WI38 (cell line): ENCODE measurements around the gene FCGR3A.

ENCODE experiments used
- H3K4me3 ChIP-seq: 2 replicates; pipeline ENCODE4 v1.5.1; 2011; ENCODE audit warnings: low read depth, mild to moderate bottlenecking, control low read depth, low read length
- CTCF ChIP-seq: IDR thresholded peaks from 2 replicates; pipeline ENCODE4 v1.5.1; 2012; ENCODE audit warnings: low read depth, mild to moderate bottlenecking, control low read depth, low read length

Gene FCGR3A

GRCh38 chr1:161494091-161494735 lies 55.4 kb downstream of the FCGR3A start:
- no peak for TF ChIP-seq CTCF
- no peak overlapping the region for H3K4me3 ChIP-seq

GRCh38 chr1:161492827-161493226 lies 56.8 kb downstream of the FCGR3A start:
- no peak for TF ChIP-seq CTCF
- H3K4me3 ChIP-seq, result no peak overlapping the region
